ENCODE data around the gene RFTN2. TPM values are rescaled to one million over a fixed set of nuclear protein-coding genes. Genes with fewer than 3 reads are reported as not detected.
"Not testable (repeated sequence)": the region's sequence is repeated elsewhere in the genome, so short reads cannot be mapped to it uniquely, and the experiment has no call there.

RFTN2 gene
- polyA plus RNA-seq, 1 donor (not counting 4 experiments of a cell fraction or from before 2014, with no cell fraction given): 0.37 TPM

GRCh38 chr2:197647961-197648690, 27.3 kb downstream of the RFTN2 start:
- Histone ChIP-seq H3K9me1 (ENCODE audit: control insufficient read depth, extremely low read depth, insufficient read depth, low read length) (no peaks in the 10 kb centered on the region), H3K27ac (ENCODE audit: control insufficient read depth, insufficient read depth, low read length) (no peak overlapping the region), H2AFZ (ENCODE audit: control insufficient read depth, low read length) (no peak overlapping the region), H3K27me3 (ENCODE audit: control insufficient read depth, extremely low read depth, insufficient read depth, low read length) (no peaks in the 10 kb centered on the region), H3K79me2 (ENCODE audit: control insufficient read depth, insufficient read depth, low read length) (no peaks in the 10 kb centered on the region), H3K4me3 (ENCODE audit: control insufficient read depth in 2 of 3, extremely low read depth in 1 of 3, insufficient read depth in 2 of 3, low read depth in 1 of 3, low read length in 3 of 3) (no peak overlapping the region), H3K9me3 (ENCODE audit: control insufficient read depth, low read depth, low read length) (no peaks in the 10 kb centered on the region), H3K36me3 (ENCODE audit: control insufficient read depth in 2 of 2, extremely low read depth in 1 of 2, insufficient read depth in 2 of 2, low read length in 2 of 2) (no peaks in the 10 kb centered on the region), H4K20me1 (ENCODE audit: control insufficient read depth, extremely low read depth, insufficient read depth, low read length) (no peaks in the 10 kb centered on the region), H3K4me1 (ENCODE audit: control insufficient read depth, extremely low read depth, insufficient read depth, low read length) (no peaks in the 10 kb centered on the region), H3K4me2 (ENCODE audit: control insufficient read depth, extremely low read depth, insufficient read depth, low read depth, low read length) (no peak overlapping the region), H3K9ac (ENCODE audit: control insufficient read depth, extremely low read depth, insufficient read depth, low read length) (no peak overlapping the region)
- DNase-seq (ENCODE audit: low read depth, low spot score) (no peak), FAIRE-seq (no peak)
- dilution Hi-C loops (cut with MboI; ENCODE audit: extremely low pct_ligation_motif_present, low sequenced_read_pairs): no loop called here
- no peak for TF ChIP-seq EZH2 (IDR thresholded peaks at IDR 0.05; ENCODE audit: low read length)

DNA sequence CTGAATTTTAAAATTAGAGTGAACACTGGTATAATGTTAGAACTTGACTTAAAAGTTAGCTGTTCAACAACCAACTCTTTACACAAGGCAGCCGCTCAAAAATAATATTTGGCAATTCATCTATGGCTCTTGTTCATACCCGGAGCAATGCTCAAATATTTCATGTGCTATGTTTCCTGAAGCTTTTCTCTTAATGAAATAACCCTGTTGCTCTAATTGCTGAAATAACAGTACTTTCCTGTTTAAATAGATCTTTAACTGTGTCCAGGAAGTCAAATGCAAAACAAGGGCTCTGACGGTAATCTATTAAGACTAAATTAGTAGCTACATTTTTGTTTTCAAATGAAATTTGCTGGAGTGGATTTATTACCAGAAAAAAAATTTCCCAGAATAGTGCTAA, 33.7 kb downstream of the RFTN2 start:
- Histone ChIP-seq H3K9me1 (ENCODE audit: control insufficient read depth, extremely low read depth, insufficient read depth, low read length) (no peaks in the 10 kb centered on the region), H2AFZ (ENCODE audit: control insufficient read depth, low read length) (no peak overlapping the region), H3K4me1 (ENCODE audit: control insufficient read depth, extremely low read depth, insufficient read depth, low read length) (no peaks in the 10 kb centered on the region), H4K20me1 (ENCODE audit: control insufficient read depth, extremely low read depth, insufficient read depth, low read length) (no peaks in the 10 kb centered on the region), H3K9ac (ENCODE audit: control insufficient read depth, extremely low read depth, insufficient read depth, low read length) (no peak overlapping the region), H3K4me2 (ENCODE audit: control insufficient read depth, extremely low read depth, insufficient read depth, low read depth, low read length) (no peak overlapping the region), H3K27ac (ENCODE audit: control insufficient read depth, insufficient read depth, low read length) (no peak overlapping the region), H3K9me3 (ENCODE audit: control insufficient read depth, low read depth, low read length) (no peaks in the 10 kb centered on the region), H3K79me2 (ENCODE audit: control insufficient read depth, insufficient read depth, low read length) (no peaks in the 10 kb centered on the region), H3K4me3 (ENCODE audit: control insufficient read depth in 2 of 3, extremely low read depth in 1 of 3, insufficient read depth in 2 of 3, low read depth in 1 of 3, low read length in 3 of 3) (no peak overlapping the region), H3K27me3 (ENCODE audit: control insufficient read depth, extremely low read depth, insufficient read depth, low read length) (no peaks in the 10 kb centered on the region), H3K36me3 (ENCODE audit: control insufficient read depth in 2 of 2, extremely low read depth in 1 of 2, insufficient read depth in 2 of 2, low read length in 2 of 2) (no peaks in the 10 kb centered on the region)
- DNase-seq (ENCODE audit: low read depth, low spot score) (no peak), FAIRE-seq (no peak)
- dilution Hi-C loops (cut with MboI; ENCODE audit: extremely low pct_ligation_motif_present, low sequenced_read_pairs): no loop called here
- TF ChIP-seq EZH2 (IDR thresholded peaks at IDR 0.05; ENCODE audit: low read length) (no peak), CTCF (optimal IDR thresholded peaks at IDR 0.05 in 1 of 3, IDR thresholded peaks at IDR 0.05 in 1 of 3, conservative IDR thresholded peaks at IDR 0.05 in 1 of 3; ENCODE audit: extremely low read depth in 1 of 3, insufficient read depth in 2 of 3, low read length in 3 of 3) (no peak)

DNA sequence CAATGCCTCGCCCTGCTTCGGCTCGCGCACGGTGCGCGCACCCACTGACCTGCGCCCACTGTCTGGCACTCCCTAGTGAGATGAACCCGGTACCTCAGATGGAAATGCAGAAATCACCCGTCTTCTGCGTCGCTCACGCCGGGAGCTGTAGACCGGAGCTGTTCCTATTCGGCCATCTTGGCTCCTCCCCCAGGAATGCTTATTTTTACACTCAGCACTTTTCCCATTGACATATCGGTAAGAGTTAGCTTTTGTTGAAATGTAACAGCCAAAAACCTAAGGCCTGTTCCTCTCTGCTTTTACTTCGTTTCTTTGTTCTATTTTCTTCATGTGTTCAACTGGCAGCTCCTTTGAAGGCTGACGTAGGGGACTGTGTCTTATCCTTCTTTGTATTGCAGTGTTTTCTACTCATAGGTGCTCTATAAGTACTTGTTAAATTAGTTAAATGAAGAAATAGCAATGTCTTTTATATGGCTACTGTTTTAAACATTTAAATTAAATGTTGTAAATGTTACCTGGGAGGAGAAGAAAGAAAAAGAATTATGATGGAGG, 34.7 kb downstream of the RFTN2 start:
- dilution Hi-C loops (cut with MboI; ENCODE audit: extremely low pct_ligation_motif_present, low sequenced_read_pairs); H3K4me1 ChIP-seq (ENCODE audit: control insufficient read depth, extremely low read depth, insufficient read depth, low read length); H3K9me1 ChIP-seq (ENCODE audit: control insufficient read depth, extremely low read depth, insufficient read depth, low read length); H3K9ac ChIP-seq (ENCODE audit: control insufficient read depth, extremely low read depth, insufficient read depth, low read length); H3K36me3 ChIP-seq (ENCODE audit: control insufficient read depth in 2 of 2, extremely low read depth in 1 of 2, insufficient read depth in 2 of 2, low read length in 2 of 2); H3K4me2 ChIP-seq (ENCODE audit: control insufficient read depth, extremely low read depth, insufficient read depth, low read depth, low read length); H3K27ac ChIP-seq (ENCODE audit: control insufficient read depth, insufficient read depth, low read length); H3K79me2 ChIP-seq (ENCODE audit: control insufficient read depth, insufficient read depth, low read length); H3K27me3 ChIP-seq (ENCODE audit: control insufficient read depth, extremely low read depth, insufficient read depth, low read length); H4K20me1 ChIP-seq (ENCODE audit: control insufficient read depth, extremely low read depth, insufficient read depth, low read length); DNase-seq (ENCODE audit: low read depth, low spot score); H3K4me3 ChIP-seq (ENCODE audit: control insufficient read depth in 2 of 3, extremely low read depth in 1 of 3, insufficient read depth in 2 of 3, low read depth in 1 of 3, low read length in 3 of 3); H3K9me3 ChIP-seq (ENCODE audit: control insufficient read depth, low read depth, low read length); FAIRE-seq: not testable (repeated sequence)
- peak overlapping the region; percentile 39 for H2AFZ ChIP-seq (ENCODE audit: control insufficient read depth, low read length)

Data from keratinocyte (primary cell).